Adrenal gland (tissue), 12 donors: ENCODE results near the gene NXNL1. TPM values are rescaled to one million over a fixed set of nuclear protein-coding genes. Genes with fewer than 3 reads are reported as not detected.

ENCODE experiments used
- DNase-seq, 7 donors: peaks; one replicate each; pipeline ENCODE4 v3.0.0-alpha.2; 2019 to 2020
- H3K27ac ChIP-seq, 5 donors: fragments of 200-600 bp; sonication (generic) in 4 of 5; 1 replicate in 3 of 5; 2 replicates in 2 of 5; pipeline versions ENCODE4 v1.5.1 to v1.8.0; 2016 to 2020; ENCODE audit warnings: mild to moderate bottlenecking in 1 of 5
- H3K27me3 ChIP-seq: fragments of 200-600 bp; 2 replicates; pipeline ENCODE4 v1.8.0; 2021
- H3K36me3 ChIP-seq, 2 donors: fragments of 200-600 bp; replicated peaks in 1 of 2; 1 replicate in 1 of 2; 2 replicates in 1 of 2; pipeline versions ENCODE4 v1.5.1 to v1.8.0; 2018 to 2022
- H3K4me1 ChIP-seq, 2 donors: fragments of 200-600 bp; replicated peaks in 1 of 2; 1 replicate in 1 of 2; 2 replicates in 1 of 2; pipeline versions ENCODE4 v1.5.1 to v1.8.0; 2018 to 2021
- H3K4me3 ChIP-seq, 4 donors: fragments of 200-600 bp; sonication (generic) in 3 of 4; one replicate each; pipeline ENCODE4 v1.5.1; 2016 to 2018
- H3K9me3 ChIP-seq, 3 donors: fragments of 200-600 bp; sonication (generic) in 1 of 3; replicated peaks in 1 of 3; 1 replicate in 2 of 3; 2 replicates in 1 of 3; pipeline versions ENCODE4 v1.5.1 to v1.8.0; 2016 to 2021
- POLR2A ChIP-seq, 2 donors: fragments of 450-650 bp; IDR thresholded peaks; one replicate each; pipeline ENCODE4 v1.6.1; 2017; ENCODE audit warnings: antibody characterized with exemption in 2 of 2, mild to moderate bottlenecking in 2 of 2, moderate library complexity in 1 of 2
- WGBS, 4 donors: extraction: QIAGEN DNeasy Blood & Tissue Kit in 2 of 4; methylation state at CpG; one replicate each; pipeline versions ENCODE4 v1.1.5 to v1.1.7; 2013 to 2017; 5-methylcytosine and 5-hydroxymethylcytosine counted together
- intact Hi-C, 2 donors: fragments of 100-400 bp; cut with DNase I; formaldehyde crosslinking; loops; one replicate each; pipeline versions ENCODE4 v1.14.1 to v1.15.0; 2022 to 2023
- polyA plus RNA-seq, 3 donors: library from polyadenylated mRNA; stranded (reverse); fragments of 200-250 nt in 2 of 3; fragments of 350-450 nt in 1 of 3; fragmentation: Illumina TruSeq in 1 of 3; extraction: RNeasy Lipid Tissue Mini Kit (QIAGEN cat#74804) in 1 of 3; gene quantifications; one replicate each; pipeline ENCODE4 v1.2.3, GENCODE V29; 2013 to 2014
- total RNA-seq, 9 donors: library from RNA; depleted of rRNA in 4 of 9; stranded (reverse); fragments of >200 nt in 4 of 9; fragments of 120-200 nt in 1 of 9; fragmentation: NEBNext Ultra II Directional in 1 of 9; extraction: Animal tissue kit (Norgen Biotek cat#: 25700) in 1 of 9; gene quantifications; one replicate each; pipeline versions ENCODE4 v1.1.0 to v1.2.4, GENCODE V29; 2013 to 2023
- TF ChIP-seq, protein P1 (sequence below), 6 experiments: fragments of 450-650 bp in 4 of 6; fragments of 200-600 bp in 2 of 6; sonication (generic) in 1 of 6; IDR thresholded peaks; 1 replicate in 5 of 6; 2 replicates in 1 of 6; pipeline versions ENCODE4 v1.5.1 to v1.8.0; 2016 to 2021; ENCODE audit warnings: antibody characterized with exemption in 6 of 6, mild to moderate bottlenecking in 2 of 6, moderate library complexity in 1 of 6
- donor health status: healthy with polysubstance abuse.
- donor health status: Bipolar disorder and iron deficiency.
- donor health status: DM: yes; HTN: yes; CAD: no.
- donor health status: DM: no; HTN: no; CAD: no.
- donor health status: DM: no; HTN: no; CAD: no.
- donor health status: DM: yes; HTN: yes; CAD: no.

NXNL1 gene
- total and polyA plus RNA-seq, 12 donors: 0.41 to 4.8 (median 1.7) TPM; not detected in 5

GRCh38 chr19:17468302-17469091 is 7.8 kb upstream of the NXNL1 start:
- peaks cover 27 to 37% of the 10 kb centered on the region in 2 donors for H3K4me1 ChIP-seq
- peak overlapping the region; percentile 65 to 95 (median 83) for H3K27ac ChIP-seq
- intact Hi-C loops: no loop called here
- peak; percentile 89 to 96 (median 95) for DNase-seq
- no peaks in the 10 kb centered on the region for H3K36me3 ChIP-seq
- H3K9me3 ChIP-seq: no peaks in the 10 kb centered on the region
- TF ChIP-seq, protein P1, sequence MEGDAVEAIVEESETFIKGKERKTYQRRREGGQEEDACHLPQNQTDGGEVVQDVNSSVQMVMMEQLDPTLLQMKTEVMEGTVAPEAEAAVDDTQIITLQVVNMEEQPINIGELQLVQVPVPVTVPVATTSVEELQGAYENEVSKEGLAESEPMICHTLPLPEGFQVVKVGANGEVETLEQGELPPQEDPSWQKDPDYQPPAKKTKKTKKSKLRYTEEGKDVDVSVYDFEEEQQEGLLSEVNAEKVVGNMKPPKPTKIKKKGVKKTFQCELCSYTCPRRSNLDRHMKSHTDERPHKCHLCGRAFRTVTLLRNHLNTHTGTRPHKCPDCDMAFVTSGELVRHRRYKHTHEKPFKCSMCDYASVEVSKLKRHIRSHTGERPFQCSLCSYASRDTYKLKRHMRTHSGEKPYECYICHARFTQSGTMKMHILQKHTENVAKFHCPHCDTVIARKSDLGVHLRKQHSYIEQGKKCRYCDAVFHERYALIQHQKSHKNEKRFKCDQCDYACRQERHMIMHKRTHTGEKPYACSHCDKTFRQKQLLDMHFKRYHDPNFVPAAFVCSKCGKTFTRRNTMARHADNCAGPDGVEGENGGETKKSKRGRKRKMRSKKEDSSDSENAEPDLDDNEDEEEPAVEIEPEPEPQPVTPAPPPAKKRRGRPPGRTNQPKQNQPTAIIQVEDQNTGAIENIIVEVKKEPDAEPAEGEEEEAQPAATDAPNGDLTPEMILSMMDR (IDR thresholded peaks at IDR 0.05): peak in 1 of 6 experiments; percentile 4
- peak; percentile 9 to 94 for TF ChIP-seq POLR2A (IDR thresholded peaks at IDR 0.05)
- peak overlapping the region in 3 of 4 donors; percentile 22 to 72 (median 56) for H3K4me3 ChIP-seq
- H3K27me3 ChIP-seq: no peaks in the 10 kb centered on the region
- WGBS, 4 donors: 36 to 44% (median 40%) methylated on average over 19 to 25 of the region's 25 CpGs

- intact Hi-C loops: no loop called here
- peak in 1 of 7 donors; percentile 39 for DNase-seq
- H3K4me1 ChIP-seq: peaks cover 23 to 30% of the 10 kb centered on the region in 2 donors
- peak overlapping the region in 1 of 4 donors; percentile 72 for H3K4me3 ChIP-seq
- no peaks in the 10 kb centered on the region for H3K9me3 ChIP-seq
- TF ChIP-seq POLR2A (IDR thresholded peaks at IDR 0.05): peak in 1 of 2 donors; percentile 21
- TF ChIP-seq, protein P1 (IDR thresholded peaks at IDR 0.05): no peak
- 50 to 59% (median 56%) methylated on average over 12 of the region's 12 CpGs for WGBS, 4 donors
- H3K36me3 ChIP-seq: no peaks in the 10 kb centered on the region
- H3K27ac ChIP-seq: peak overlapping the region; percentile 65 to 95 (median 83)
- no peaks in the 10 kb centered on the region for H3K27me3 ChIP-seq
Measured at GRCh38 chr19:17467471-17468301, 7.0 kb upstream of the NXNL1 start.

GRCh38 chr19:17466487-17466850 is 5.7 kb upstream of the NXNL1 start:
- H3K4me3 ChIP-seq: no peak overlapping the region
- H3K27ac ChIP-seq: peak overlapping the region in 4 of 5 donors; percentile 20 to 86 (median 78)
- no peaks in the 10 kb centered on the region for H3K9me3 ChIP-seq
- H3K27me3 ChIP-seq: no peaks in the 10 kb centered on the region
- H3K36me3 ChIP-seq: no peaks in the 10 kb centered on the region
- intact Hi-C loops: no loop called here
- TF ChIP-seq POLR2A (IDR thresholded peaks at IDR 0.05): no peak
- TF ChIP-seq, protein P1 (IDR thresholded peaks at IDR 0.05): no peak
- H3K4me1 ChIP-seq: peaks cover 22% of the 10 kb centered on the region in 2 donors
- 36 to 46% (median 39%) methylated on average over 6 of the region's 6 CpGs for WGBS, 4 donors
- DNase-seq: no peak

DNA sequence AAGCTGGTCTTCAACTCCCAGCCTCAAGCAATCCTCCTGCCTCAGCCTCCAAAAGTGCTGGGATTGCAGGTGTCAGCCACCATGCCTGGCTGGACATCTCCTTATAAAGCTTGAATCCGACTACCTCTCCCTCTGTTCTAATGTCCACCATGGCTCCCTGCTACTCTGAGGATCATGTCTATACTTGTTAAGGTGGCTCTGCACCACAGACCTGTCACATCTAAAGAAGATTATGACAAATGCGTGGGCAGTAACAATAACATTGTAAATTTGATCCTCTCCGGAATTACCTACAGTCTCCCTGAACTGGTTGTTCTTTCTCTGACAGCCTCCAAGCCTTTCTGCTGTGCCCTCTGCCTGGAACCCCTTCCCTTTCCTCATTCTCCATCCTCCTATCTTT is 1.8 kb downstream of the NXNL1 start:
- intact Hi-C loops: no loop called here
- Histone ChIP-seq H3K36me3 (no peaks in the 10 kb centered on the region), H3K4me3 (no peak overlapping the region), H3K9me3 (no peaks in the 10 kb centered on the region), H3K27me3 (peaks cover 17% of the 10 kb centered on the region), H3K27ac (no peak overlapping the region), H3K4me1 (no peaks in the 10 kb centered on the region)
- no peak for DNase-seq
- WGBS, 4 donors: 76 to 84% (median 81%) methylated on average over 3 of the region's 3 CpGs
- TF ChIP-seq, protein P1 (IDR thresholded peaks at IDR 0.05): no peak
- no peak for TF ChIP-seq POLR2A (IDR thresholded peaks at IDR 0.05)
